Naive thymus-derived CD4-positive, alpha-beta T cell (primary cell): ENCODE measurements around the gene TUT7. TPM values are rescaled to one million over a fixed set of nuclear protein-coding genes. Genes with fewer than 3 reads are reported as not detected.

ENCODE experiments used
- ATAC-seq: fragments of 150-1000 bp; cut with Tn5 transposase; 2 replicates; pipeline ENCODE4 v1.10.0; 2021; ENCODE audit warnings: mild to moderate bottlenecking, moderate library complexity
- CTCF ChIA-PET: fragments of 350-600 bp; sonication (Branson Sonifier 250); formaldehyde crosslinking; loops from one replicate; lab custom pipeline; 2021; ENCODE audit warnings: antibody characterized with exemption; lab: Charles Lee
- POLR2A ChIA-PET: fragments of 350-600 bp; sonication (Branson Sonifier 250); formaldehyde crosslinking; loops from one replicate; lab custom pipeline; 2021; ENCODE audit warnings: antibody characterized with exemption, inconsistent platforms; lab: Charles Lee
- DNase-seq, 9 donors: peaks; one replicate each; pipeline versions ENCODE4 v3.0.0 to v3.0.0-alpha.2; 2020 to 2022; ENCODE audit warnings: mixed read lengths in 1 of 9
- H3K27ac ChIP-seq: one replicate; pipeline ENCODE4 v1.7.0; 2013; ENCODE audit warnings: mild to moderate bottlenecking, low read depth, low read length, moderate library complexity
- H3K27me3 ChIP-seq, 2 donors: one replicate each; pipeline ENCODE4 v1.7.0; 2013; ENCODE audit warnings: low read length in 2 of 2, mild to moderate bottlenecking in 2 of 2, moderate library complexity in 2 of 2; ENCODE audit not compliant: control insufficient read depth in 2 of 2, insufficient read depth in 2 of 2
- H3K36me3 ChIP-seq, 3 experiments: 1 replicate in 2 of 3; 2 replicates in 1 of 3; pipeline ENCODE4 v1.7.0; 2013; ENCODE audit warnings: low read length in 3 of 3, mild to moderate bottlenecking in 3 of 3, moderate library complexity in 1 of 3; ENCODE audit not compliant: insufficient read depth in 3 of 3, control insufficient read depth in 2 of 3
- H3K4me1 ChIP-seq, 2 donors: one replicate each; pipeline ENCODE4 v1.7.0; 2013; ENCODE audit warnings: low read length in 2 of 2, mild to moderate bottlenecking in 2 of 2, moderate library complexity in 1 of 2; ENCODE audit not compliant: control insufficient read depth in 2 of 2, insufficient read depth in 2 of 2
- H3K4me3 ChIP-seq: 2 replicates; pipeline ENCODE4 v1.7.0; 2013; ENCODE audit warnings: mild to moderate bottlenecking, low read length
- H3K9me3 ChIP-seq, 3 experiments: 1 replicate in 2 of 3; 2 replicates in 1 of 3; pipeline ENCODE4 v1.7.0; 2013; ENCODE audit warnings: low read length in 3 of 3; ENCODE audit not compliant: control insufficient read depth in 2 of 3
- H3K27ac Mint-ChIP-seq, 9 donors: one replicate each; pipeline ENCODE4 v1.8.0; 2020 to 2022; ENCODE audit warnings: mixed read lengths in 9 of 9, mild to moderate bottlenecking in 8 of 9, moderate library complexity in 5 of 9, inconsistent platforms in 2 of 9
- H3K27me3 Mint-ChIP-seq, 5 donors: one replicate each; pipeline ENCODE4 v1.8.0; 2021 to 2022; ENCODE audit warnings: mixed read lengths in 5 of 5, mild to moderate bottlenecking in 1 of 5
- H3K36me3 Mint-ChIP-seq, 5 donors: one replicate each; pipeline ENCODE4 v1.8.0; 2020 to 2022; ENCODE audit warnings: mixed read lengths in 5 of 5, mild to moderate bottlenecking in 3 of 5, inconsistent platforms in 1 of 5
- H3K4me1 Mint-ChIP-seq, 7 donors: one replicate each; pipeline ENCODE4 v1.8.0; 2020 to 2022; ENCODE audit warnings: mixed read lengths in 7 of 7, mild to moderate bottlenecking in 3 of 7, inconsistent platforms in 1 of 7
- H3K4me3 Mint-ChIP-seq, 10 donors: one replicate each; pipeline ENCODE4 v1.8.0; 2020 to 2022; ENCODE audit warnings: mild to moderate bottlenecking in 10 of 10, mixed read lengths in 10 of 10, moderate library complexity in 6 of 10, inconsistent platforms in 2 of 10
- H3K9me3 Mint-ChIP-seq, 11 donors: one replicate each; pipeline ENCODE4 v1.8.0; 2020 to 2022; ENCODE audit warnings: mixed read lengths in 11 of 11, mild to moderate bottlenecking in 4 of 11, inconsistent platforms in 1 of 11, moderate library complexity in 1 of 11
- intact Hi-C, 2 donors: fragments of 100-400 bp; cut with micrococcal nuclease; formaldehyde crosslinking; loops; one replicate each; pipeline ENCODE4 v1.15.1; 2023
- polyA plus RNA-seq, 2 donors: library from polyadenylated mRNA; unstranded; fragments of 300-500 nt; fragmentation: Illumina TruSeq; gene quantifications; one replicate each; pipeline ENCODE4 v1.2.3, GENCODE V29; 2021
- total RNA-seq, 6 experiments: library from RNA in 5 of 6; stranded (reverse) in 5 of 6; gene quantifications; 1 replicate in 5 of 6; 2 replicates in 1 of 6; pipeline ENCODE4 v1.2.3 and lab custom pipeline; 2021 to 2026

TUT7 gene
- total and polyA plus RNA-seq, 7 experiments from 2014 or later: 15.2 to 57.4 (median 41.9) TPM

DNA sequence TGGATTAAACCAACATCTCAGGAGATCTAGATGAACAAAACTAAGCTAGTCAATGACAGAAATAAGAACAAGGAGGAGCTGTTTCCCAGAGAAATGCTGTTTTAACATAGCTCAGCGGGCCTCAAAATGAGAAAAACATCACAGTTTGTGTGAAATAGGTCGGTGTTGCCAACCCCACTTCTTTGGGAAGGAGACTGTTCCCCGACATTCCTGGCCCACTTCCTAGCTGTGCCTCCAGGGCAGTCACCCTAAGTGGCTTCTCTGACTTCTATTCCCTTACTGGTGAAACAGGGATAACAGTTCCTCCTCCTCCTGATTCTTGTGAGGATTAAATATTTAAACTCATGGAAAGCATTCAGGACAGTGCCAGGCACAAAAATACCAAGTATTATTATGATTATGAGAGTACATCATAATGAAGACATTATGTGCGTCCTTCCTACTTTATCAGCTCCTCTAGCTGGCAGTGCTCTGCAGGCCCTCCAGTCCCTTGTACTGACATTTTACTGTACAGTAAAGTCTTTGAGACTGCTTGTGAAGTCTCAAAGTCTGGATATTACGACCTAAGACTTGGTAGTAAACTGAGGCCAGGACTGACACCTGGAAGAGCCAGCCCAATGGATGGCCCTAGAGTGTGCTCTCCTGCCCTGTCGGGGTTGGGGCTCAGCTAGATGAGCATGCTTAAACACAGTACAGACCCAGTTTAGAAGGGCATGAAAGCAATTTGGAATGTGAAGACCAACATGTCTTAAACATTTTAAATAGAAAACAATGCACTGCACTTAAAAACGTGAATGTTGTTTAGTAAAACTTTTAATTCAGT lies 79.2 kb downstream of the TUT7 start:
- CTCF ChIA-PET: no interaction called here
- no peaks in the 10 kb centered on the region for H3K9me3 ChIP-seq

DNA sequence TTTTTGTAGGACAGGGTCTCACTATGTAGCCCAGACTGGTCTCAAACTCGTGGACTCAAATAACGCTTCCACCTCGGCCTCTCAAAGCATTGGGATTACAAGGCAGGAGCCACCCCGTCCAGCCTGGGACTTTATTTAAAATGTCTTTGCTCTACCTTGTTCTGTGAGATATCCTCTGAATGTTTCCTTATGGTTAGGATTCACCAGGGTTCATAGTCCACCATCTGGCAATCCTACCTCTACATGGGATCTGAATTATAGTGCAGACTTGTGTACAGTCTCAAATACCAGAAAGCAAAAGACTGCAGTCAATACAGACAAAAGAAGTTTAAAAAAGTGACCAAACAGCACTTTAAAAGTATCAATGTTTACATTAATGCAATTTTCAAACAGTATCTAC lies 82.0 kb downstream of the TUT7 start:
- peaks cover 4 to 36% (median 29%) of the 10 kb centered on the region in 5 donors for H3K36me3 Mint-ChIP-seq
- H3K27ac Mint-ChIP-seq: no peak overlapping the region
- DNase-seq (no peak), ATAC-seq (no peak)
- no peak overlapping the region for H3K4me3 ChIP-seq
- H3K27me3 ChIP-seq: no peaks in the 10 kb centered on the region
- peaks cover 8 to 35% (median 19%) of the 10 kb centered on the region in 7 donors for H3K4me1 Mint-ChIP-seq
- intact Hi-C loops: no loop called here
- no peak overlapping the region for H3K27ac ChIP-seq
- peaks cover 5 to 33% (median 16%) of the 10 kb centered on the region in 3 experiments for H3K36me3 ChIP-seq
- ChIA-PET POLR2A (no interaction called here), CTCF (no interaction called here)
- H3K27me3 Mint-ChIP-seq: no peaks in the 10 kb centered on the region
- no peak overlapping the region for H3K4me3 Mint-ChIP-seq
- H3K4me1 ChIP-seq: no peaks in the 10 kb centered on the region
- H3K9me3 ChIP-seq: no peaks in the 10 kb centered on the region
- no peaks in the 10 kb centered on the region for H3K9me3 Mint-ChIP-seq

More for the DNA sequence above, 79.2 kb downstream of the TUT7 start:
- Mint-ChIP-seq H3K9me3 (no peaks in the 10 kb centered on the region), H3K4me1 (peaks cover 21 to 55% (median 44%) of the 10 kb centered on the region in 7 donors), H3K4me3 (peak overlapping the region in 1 of 10 donors; percentile 43), H3K27me3 (no peaks in the 10 kb centered on the region), H3K36me3 (peaks cover 4 to 36% (median 24%) of the 10 kb centered on the region in 5 donors), H3K27ac (peak overlapping the region in 1 of 9 donors; percentile 46)
- Histone ChIP-seq H3K4me1 (peaks cover 0 to 3% of the 10 kb centered on the region in 2 donors), H3K36me3 (peaks cover 5 to 29% (median 16%) of the 10 kb centered on the region in 3 experiments), H3K4me3 (no peak overlapping the region), H3K27me3 (no peaks in the 10 kb centered on the region), H3K27ac (no peak overlapping the region)
- intact Hi-C loops: no loop called here
- DNase-seq: no peak
- ATAC-seq: no peak
- POLR2A ChIA-PET: no interaction called here

DNA sequence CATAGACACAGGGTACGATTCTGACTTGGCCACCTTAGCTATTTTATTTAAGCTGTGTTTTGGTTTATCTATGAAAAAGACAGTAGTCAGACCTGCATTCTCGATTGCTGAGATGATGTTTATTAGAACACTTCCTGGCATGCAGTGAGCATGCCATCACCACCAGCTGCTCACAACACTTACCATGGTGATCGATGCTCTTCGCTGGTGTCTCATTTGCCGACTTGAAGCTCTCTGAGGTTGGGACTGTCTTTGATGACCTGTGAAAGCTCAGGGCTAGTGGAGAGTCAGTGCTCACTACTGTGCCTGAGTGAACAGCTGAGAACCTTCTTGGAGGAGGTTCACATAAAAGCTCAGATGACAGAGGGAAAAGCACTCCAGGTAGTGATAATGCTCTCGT lies 90.3 kb downstream of the TUT7 start:
- no peak for DNase-seq
- Mint-ChIP-seq H3K4me3 (no peak overlapping the region), H3K4me1 (peaks cover 0 to 4% (median 0%) of the 10 kb centered on the region in 7 donors), H3K9me3 (peaks cover 0 to 2% (median 0%) of the 10 kb centered on the region in 11 donors), H3K27me3 (no peaks in the 10 kb centered on the region), H3K36me3 (peaks cover 1 to 47% (median 22%) of the 10 kb centered on the region in 5 donors), H3K27ac (no peak overlapping the region)
- no peak for ATAC-seq
- Histone ChIP-seq H3K27me3 (no peaks in the 10 kb centered on the region), H3K27ac (no peak overlapping the region), H3K36me3 (peaks cover 0 to 16% (median 5%) of the 10 kb centered on the region in 3 experiments), H3K4me1 (no peaks in the 10 kb centered on the region), H3K9me3 (no peaks in the 10 kb centered on the region), H3K4me3 (no peak overlapping the region)
- intact Hi-C loops: no loop called here
- ChIA-PET CTCF (no interaction called here), POLR2A (interaction anchor here (0.9 kb wide), 1 partner anchor 19 kb away, joined by 3 read pairs; the partner anchor contains the start of gene ISCA1)

DNA sequence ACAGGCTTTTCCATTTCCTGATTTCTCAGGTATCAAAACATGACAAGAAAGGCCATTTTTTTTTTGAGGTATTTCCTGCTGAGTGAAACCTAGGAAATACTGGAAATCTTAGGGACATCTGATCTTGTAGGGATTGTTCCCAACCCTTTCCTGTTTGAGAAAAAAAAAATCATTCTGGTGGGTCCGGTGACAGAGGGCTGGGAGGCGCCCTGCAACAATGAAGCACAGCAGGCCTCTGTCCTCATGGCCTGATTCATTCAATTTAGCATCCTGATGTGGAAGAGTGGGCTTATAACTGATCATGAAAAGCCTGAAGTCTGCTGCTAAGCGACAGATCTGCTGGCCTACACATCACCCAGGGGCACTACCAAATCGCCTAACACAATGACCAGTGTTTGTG lies 91.7 kb downstream of the TUT7 start:
- CTCF ChIA-PET: no interaction called here
- no peak for DNase-seq
- POLR2A ChIA-PET: no interaction called here
- Mint-ChIP-seq H3K4me1 (peaks cover 0 to 7% (median 0%) of the 10 kb centered on the region in 7 donors), H3K27me3 (no peaks in the 10 kb centered on the region), H3K27ac (peak overlapping the region in 1 of 9 donors; percentile 73), H3K4me3 (no peak overlapping the region), H3K9me3 (peaks cover 0 to 2% (median 0%) of the 10 kb centered on the region in 11 donors), H3K36me3 (peaks cover 1 to 42% (median 21%) of the 10 kb centered on the region in 5 donors)
- peaks cover 0 to 12% (median 5%) of the 10 kb centered on the region in 3 experiments for H3K36me3 ChIP-seq
- H3K9me3 ChIP-seq: no peaks in the 10 kb centered on the region
- intact Hi-C loops: no loop called here
- H3K4me1 ChIP-seq: no peaks in the 10 kb centered on the region
- H3K4me3 ChIP-seq: no peak overlapping the region
- H3K27me3 ChIP-seq: no peaks in the 10 kb centered on the region
- no peak overlapping the region for H3K27ac ChIP-seq
- ATAC-seq: no peak

DNA sequence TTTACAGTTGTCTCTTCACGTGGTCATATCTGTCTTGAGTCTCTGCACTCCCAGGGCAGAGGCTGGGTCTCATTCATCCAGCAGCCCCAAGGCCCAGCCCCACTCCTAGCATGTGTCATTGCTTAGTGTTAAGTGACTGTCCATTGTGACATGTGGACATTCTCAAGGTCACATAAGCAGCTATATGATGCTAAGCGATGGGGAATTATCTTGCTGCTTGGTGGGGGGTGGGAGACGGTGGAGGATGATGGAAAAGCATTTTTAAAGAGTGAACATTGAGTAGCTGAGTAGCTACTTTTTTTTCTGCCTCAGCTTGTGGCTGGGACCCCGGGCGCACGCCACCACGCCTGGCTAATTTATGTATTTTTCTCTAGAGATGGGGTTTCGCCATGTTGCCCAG lies 94.7 kb downstream of the TUT7 start, which contains the start of gene C9orf153:
C9orf153 (minus strand) TSS at position 101 of the 400 bp plus-strand sequence. CDS start 30,054 bp downstream, outside the sequence.
- intact Hi-C loops: no loop called here
- H3K4me1 Mint-ChIP-seq: peaks cover 0 to 3% (median 0%) of the 10 kb centered on the region in 7 donors

DNA sequence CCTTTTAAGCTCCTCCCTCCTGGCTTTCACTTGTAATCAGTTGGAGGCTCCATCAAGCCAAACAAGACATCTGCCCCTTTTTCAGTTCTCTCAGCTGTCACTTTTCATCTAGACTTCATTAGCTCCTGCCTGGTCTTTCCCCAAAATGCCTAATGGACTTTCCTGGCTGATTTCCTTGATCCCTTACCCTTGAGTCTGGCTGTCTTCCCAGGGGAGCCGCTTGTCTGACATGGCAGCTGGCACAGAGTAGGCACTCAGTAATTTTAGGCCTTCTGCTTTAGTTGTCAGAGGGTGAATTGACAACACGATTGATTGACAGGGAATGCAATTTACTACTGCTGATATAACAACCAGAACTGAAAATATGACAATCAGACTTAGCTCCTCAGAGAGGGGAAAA lies 96.8 kb downstream of the TUT7 start:
- Histone ChIP-seq H3K27ac (no peak overlapping the region), H3K4me1 (no peaks in the 10 kb centered on the region), H3K4me3 (no peak overlapping the region), H3K9me3 (peaks cover 0 to 3% (median 0%) of the 10 kb centered on the region in 3 experiments), H3K36me3 (no peaks in the 10 kb centered on the region), H3K27me3 (no peaks in the 10 kb centered on the region)
- ATAC-seq (no peak), DNase-seq (no peak)
- H3K36me3 Mint-ChIP-seq: peaks cover 0 to 12% (median 6%) of the 10 kb centered on the region in 5 donors
- H3K27ac Mint-ChIP-seq: no peak overlapping the region
- CTCF ChIA-PET: no interaction called here
- H3K4me3 Mint-ChIP-seq: no peak overlapping the region
- intact Hi-C loops: no loop called here
- peaks cover 0 to 3% (median 0%) of the 10 kb centered on the region in 7 donors for H3K4me1 Mint-ChIP-seq
- H3K27me3 Mint-ChIP-seq: no peaks in the 10 kb centered on the region
- H3K9me3 Mint-ChIP-seq: peaks cover 0 to 28% (median 4%) of the 10 kb centered on the region in 11 donors
- POLR2A ChIA-PET: no interaction called here

More for the DNA sequence above, 94.7 kb downstream of the TUT7 start, which contains the start of gene C9orf153:
- Mint-ChIP-seq H3K4me3 (no peak within 1 kb of the TSS), H3K36me3 (peaks cover 1 to 30% (median 17%) of the 10 kb centered on the region in 5 donors), H3K27me3 (no peaks in the 10 kb centered on the region), H3K27ac (peak within 1 kb of the TSS in 1 of 9 donors; percentile 81), H3K9me3 (peaks cover 0 to 8% (median 2%) of the 10 kb centered on the region in 11 donors)
- no peaks in the 10 kb centered on the region for H3K4me1 ChIP-seq
- CTCF ChIA-PET: no interaction called here
- H3K27me3 ChIP-seq: no peaks in the 10 kb centered on the region
- ATAC-seq (no peak), DNase-seq (no peak)
- no peak within 1 kb of the TSS for H3K27ac ChIP-seq
- H3K4me3 ChIP-seq: no peak within 1 kb of the TSS
- H3K9me3 ChIP-seq: no peaks in the 10 kb centered on the region
- peaks cover 0 to 8% (median 5%) of the 10 kb centered on the region in 3 experiments for H3K36me3 ChIP-seq
- POLR2A ChIA-PET: no interaction called here
